Fibroblast of the conjunctiva (primary cell): Measurements from ENCODE around the gene ARNT2.
A peak's percentile ranks its signal among the peaks of the same experiment; 100 is the strongest.
"Not testable (repeated sequence)": the region's sequence is repeated elsewhere in the genome, so short reads cannot be mapped to it uniquely, and the experiment has no call there.

Source experiments
- DNase-seq: peaks from one replicate; pipeline ENCODE4 v3.0.0-alpha.2; 2010; ENCODE audit warnings: low read depth

The ARNT2 gene

GRCh38 chr15:80491163-80491847 is 87.1 kb downstream of the ARNT2 start:
- no peak for DNase-seq

DNA sequence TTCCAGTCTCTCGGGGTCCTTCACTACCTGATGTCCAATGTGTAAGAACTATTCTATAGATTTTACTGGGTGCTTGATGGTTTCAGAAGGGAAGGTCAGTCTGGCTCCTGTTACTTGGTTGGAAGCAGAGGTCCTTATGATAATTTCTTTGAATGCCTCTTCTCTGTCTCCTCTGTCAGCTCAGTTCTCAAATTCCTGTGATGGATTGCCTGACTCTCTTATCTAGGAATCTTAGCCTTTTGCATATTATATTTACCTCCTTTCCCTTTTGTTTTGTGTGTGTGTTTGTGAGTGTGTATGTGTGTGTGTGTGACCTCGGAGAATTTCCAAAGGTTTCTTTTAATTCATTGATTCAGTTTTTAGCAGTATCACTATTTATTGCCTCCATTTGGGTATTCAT is 88.2 kb downstream of the ARNT2 start:
- no peak for DNase-seq

- DNase-seq = no peak
Observed at GRCh38 chr15:80492874-80493273, 88.7 kb downstream of the ARNT2 start.

DNA sequence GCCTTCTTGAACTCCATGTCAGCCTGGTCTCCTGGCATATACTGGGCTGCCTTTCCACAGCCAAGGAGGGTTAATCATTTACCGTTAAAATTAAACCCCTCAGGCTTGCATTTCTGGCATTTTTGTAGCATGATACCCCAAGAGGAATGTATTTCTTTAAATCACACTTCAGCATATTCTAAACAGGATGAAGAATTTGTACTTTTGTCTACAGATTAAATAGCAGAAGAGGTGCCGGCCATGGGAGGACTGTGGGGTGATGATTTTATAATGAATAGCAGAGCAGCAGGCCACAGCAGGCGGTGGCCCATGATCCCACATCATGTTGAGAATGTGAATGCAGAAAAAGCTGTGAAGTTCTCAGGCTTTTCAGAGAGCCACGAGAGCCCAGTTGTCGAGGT is 90.2 kb downstream of the ARNT2 start:
- DNase-seq = no peak

DNA sequence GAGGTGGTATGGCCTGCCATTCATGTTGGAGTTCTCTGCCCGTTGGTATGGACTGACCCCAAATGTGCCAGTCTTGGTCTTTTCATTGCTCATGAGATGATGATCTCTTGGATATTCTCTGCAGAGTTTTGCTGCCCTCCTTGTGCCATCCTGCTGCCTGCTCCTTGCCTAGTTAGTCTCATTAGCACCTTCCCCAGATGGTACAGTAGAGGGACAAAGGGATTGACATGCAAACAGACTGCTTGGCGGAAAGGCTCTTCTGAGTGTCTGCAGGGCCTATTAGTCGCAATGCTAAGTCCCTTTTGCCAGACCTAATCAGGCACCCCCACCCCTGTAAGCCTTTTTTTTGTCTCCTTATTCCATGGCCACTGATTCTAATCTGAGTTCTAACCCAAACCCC is 90.6 kb downstream of the ARNT2 start:
- DNase-seq = no peak

DNA sequence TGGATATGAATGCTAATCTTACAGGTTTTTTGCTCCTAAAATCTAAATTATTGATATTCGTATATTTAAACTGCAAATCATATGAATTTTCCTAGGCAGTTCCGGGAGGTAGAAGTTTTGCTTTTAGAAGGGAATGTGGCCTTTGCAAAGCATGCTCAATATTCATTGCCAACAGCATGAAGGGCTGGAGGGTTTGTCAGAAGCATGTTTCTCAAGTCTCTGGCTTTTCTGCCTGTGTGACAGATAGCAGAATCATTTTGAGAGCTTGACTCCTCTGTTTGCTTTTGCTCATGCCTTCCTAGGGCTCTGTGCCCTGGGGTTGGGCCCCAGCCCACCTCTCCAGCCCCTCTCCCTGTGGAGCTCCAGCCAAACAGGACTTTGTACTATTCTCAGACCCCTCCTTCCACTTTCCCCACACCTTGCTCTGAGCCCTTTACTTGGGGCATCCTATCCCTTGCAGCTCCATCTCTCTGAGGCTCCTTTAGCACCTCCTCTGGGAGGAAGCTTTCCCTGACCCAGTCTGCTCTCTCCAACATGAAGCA is 91.3 kb downstream of the ARNT2 start:
- no peak for DNase-seq

DNA sequence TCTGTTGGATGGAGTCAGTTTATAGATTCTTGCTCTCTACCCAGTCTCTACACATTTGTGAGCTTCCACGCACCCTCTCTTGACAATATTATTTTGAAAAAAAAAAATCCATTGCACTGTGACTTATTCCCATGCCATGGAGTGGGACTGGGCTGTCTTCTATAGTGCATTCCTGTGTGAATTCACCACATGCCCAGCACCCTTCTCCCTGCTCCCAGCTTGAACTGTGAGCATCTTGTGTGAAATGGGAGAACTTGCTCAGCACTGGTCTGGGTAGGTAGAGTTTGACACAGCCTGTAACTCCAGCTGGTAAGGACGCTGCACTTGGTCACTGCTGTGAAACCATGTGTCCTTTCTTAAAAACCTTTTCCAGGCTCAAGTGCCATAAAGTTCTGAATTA is 91.9 kb downstream of the ARNT2 start:
- DNase-seq = no peak

GRCh38 chr15:80497221-80497620 is 93.0 kb downstream of the ARNT2 start:
- no peak for DNase-seq

DNA sequence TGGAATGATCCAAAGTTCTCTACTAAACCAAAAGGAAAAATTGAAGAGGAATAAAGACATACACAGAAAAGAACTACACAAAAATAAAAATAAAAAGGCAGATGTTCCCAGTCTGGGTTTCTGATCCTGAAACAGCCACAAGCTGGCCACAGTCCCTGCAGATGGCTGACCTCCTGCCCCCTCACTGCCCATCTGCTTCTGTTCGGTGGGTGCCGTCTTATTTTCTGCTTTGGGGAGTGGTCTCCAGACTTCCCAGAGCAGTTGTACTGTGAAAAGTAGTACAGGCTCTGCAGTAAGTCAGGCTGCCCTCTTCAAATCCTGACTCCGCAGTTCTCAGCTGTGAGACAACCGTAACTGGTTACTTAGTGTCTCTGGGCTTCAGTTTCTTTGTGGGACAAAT is 94.5 kb downstream of the ARNT2 start:
- DNase-seq = no peak

DNA sequence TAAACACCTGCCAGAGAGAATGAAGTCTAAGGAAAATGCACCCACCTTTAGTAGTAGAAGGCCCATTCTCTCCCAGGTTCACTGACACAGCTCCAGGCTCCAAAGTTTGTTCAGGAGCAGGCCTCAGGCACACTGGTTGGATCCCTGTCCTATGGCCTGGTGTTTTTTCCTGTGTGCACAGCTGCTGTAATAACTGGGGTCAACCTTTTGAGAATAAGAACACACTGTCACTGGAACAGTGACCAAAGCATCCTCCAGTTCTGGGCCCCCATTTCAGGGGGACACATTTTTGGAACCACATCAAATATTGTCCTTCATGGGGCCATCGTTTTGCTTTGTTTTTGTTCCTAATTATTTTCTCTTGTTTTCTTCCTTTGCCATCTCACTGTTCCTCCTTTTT is 95.8 kb downstream of the ARNT2 start:
- no peak for DNase-seq

DNA sequence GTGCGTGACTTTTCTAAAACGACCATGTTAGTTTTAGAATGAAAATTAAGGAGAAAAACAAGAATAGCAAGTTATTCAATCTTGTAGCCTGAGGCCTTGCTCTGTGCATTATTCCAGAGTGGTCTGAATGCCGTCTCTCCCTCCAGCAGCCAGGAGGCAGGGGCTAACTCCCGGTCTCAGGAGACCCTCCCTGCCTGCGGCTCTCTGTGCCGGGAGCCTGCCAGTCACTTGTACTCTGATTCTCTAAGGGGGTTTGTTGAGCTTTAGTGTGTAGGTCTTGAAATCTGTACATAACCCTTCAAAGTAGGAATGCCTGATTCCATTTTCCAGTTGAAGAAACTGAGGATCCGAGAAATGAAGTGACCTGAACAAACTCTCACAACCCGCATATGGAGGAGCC is 97.3 kb downstream of the ARNT2 start:
- DNase-seq = no peak

DNA sequence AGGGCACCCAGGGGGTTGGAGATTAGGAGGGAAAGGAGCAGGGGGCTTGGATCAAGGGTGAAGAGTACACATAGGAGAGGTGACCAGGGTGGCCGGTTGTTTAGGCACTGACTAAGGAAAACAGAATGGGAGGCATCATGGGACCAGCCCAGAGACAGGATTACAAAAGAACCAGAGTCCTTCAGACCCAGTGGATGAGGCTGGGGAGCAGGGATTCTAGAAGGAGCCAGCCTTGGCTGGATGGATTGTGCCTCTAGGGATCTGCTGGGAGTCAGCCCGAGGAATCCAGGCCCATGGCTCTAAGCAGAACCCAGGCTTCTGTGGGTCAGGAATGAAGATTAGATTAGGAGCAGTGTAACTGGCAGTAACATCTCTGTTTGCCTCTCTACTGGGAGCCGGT is 98.6 kb downstream of the ARNT2 start:
- no peak for DNase-seq

DNA sequence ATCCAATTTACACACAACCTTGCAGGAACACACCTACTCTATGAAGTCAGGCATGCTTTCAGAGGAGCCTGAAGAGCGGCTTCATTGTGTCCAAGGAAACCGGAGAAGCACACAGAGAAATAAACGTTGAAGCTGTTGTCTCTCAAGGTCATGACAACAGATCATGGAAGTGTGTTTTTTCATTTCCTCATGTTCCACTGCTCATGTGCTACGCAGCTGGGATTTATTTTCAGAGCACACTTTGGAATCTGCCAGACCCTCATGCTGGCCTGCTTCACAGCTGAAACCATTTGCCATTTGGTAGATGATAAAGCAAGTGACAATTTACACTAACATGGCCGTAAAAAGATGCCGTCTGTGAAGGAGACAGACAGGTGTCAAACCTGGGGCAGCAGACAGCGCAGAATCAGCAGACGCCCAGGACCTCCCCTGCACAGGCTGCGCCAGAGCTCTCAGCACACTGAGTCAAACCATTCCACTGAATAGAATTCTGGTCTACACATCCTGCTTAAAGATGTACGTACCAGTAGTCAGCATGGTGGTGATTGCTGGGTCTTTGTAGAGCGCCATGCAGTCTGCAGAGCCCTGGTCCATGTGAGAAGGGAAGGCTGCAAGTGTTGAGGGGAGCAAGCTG is 99.3 kb downstream of the ARNT2 start:
- no peak for DNase-seq

DNA sequence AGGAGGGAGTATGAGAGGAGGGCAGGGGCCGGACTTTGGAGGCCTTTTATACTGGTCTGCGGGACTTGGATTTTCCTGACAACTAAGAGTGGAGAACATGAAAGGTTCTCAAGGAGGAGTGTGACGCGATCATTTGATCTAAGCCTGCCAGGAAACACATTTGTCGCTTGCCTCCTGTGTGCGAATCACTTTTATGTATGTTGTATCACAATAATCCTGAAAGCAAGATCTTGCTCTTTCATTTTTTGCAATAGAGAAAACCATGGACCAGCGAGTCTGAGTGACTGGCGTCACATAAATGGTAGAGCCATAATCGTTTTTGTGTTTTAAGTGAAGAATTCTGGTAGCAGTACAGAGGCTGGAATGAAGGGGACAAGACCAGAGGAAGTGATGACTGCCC is 100.7 kb downstream of the ARNT2 start:
- no peak for DNase-seq

- DNase-seq = no peak
Observed at GRCh38 chr15:80506286-80506893, 102.2 kb downstream of the ARNT2 start.

GRCh38 chr15:80507131-80507530 is 102.9 kb downstream of the ARNT2 start:
- DNase-seq = no peak

DNA sequence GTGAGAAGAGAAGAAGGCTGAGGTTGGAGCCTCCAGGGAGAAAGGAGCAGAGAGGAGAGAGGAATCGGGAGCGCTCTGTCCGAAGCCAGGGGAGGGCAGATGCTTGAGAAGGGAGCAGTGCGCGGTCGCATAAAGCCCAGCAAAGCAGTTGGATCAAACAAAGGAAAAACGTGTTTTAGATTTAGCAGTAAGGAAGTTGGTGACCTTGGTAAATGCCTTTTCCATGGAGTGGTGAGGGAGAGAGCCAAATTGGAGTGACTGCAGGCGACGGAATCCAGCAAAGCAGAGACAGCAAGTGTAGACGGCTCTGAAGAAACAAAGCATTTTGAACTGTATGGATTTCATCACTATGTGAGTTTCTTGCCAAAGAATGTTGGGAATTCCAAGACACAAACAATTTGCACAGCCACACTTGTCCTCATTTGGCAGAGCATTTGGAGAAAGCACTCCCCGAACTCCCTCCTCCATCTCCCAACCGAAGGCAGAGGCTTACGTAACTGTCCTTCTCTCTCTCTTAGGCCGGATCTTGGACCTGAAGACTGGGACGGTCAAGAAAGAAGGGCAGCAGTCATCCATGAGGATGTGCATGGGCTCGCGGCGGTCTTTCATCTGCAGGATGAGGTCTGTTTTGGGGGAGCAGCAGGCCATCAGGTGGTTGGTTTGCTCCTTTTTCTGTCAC is 103.6 kb downstream of the ARNT2 start:
- DNase-seq = peak; percentile 77

GRCh38 chr15:80508783-80509182 is 104.6 kb downstream of the ARNT2 start:
- DNase-seq = no peak

DNA sequence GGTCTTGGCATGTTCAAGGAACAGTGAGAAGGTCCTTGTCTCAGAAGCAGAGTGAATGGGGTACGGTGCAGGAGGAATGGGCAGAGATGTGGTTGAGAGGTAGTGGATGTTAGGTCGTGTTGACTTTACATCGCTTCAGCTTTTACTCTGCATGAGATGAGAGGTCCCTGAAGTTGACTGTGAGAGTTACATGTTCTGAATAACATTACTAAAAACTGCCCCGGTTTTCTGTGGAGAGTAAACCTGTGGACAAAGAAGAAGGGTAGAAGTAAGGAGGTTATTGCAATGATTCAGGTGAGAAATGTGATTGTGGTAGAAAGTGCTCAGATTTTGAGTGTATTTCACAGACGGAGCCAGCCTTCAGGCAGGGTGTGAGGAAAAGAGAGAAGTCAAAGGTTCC is 105.6 kb downstream of the ARNT2 start:
- no peak for DNase-seq

- DNase-seq = not testable (repeated sequence)
Observed at GRCh38 chr15:80510985-80511384, 106.8 kb downstream of the ARNT2 start.

DNA sequence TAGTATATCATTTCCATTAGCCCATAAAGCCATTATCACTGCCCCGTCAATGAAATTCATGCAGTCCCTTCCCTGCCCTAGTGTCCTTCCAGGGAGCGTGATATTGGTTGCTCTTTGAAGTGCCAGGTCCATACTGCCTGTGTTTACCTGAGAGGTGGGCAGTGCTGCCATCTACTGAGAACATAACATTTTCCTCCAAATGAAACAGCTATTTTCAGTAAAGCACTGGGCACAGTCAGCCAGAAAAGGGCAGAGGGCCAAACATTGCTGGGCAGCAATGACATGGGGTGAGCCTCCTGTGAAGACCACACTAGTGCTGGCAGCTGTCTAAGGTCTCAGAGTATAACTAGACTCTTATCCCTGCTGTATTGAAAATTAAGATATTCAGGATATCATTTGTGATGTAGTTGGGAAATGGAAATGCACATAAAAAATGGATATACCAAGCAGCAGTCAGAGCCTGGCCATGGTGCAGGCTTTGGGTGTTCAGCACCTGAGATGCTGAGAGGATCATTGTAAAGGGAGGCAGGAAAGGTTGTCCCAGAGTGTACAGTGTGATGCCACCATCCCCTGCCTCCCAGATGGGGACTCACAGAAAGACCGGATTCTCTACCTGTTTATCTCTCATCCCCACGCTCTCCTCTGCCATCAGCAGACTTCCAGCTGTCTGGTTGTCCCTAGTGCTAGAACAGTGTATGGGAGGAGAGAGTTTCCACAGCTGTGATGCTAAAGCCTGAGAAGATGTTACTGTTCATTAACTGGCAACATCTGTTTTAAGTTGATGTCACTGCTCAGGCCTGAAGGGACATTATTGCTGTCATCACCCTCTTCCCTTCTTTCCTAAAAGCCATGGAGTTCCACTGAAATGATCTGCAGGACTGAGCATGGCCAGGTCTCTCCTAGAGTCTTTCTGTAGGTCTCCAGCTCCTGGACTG is 108.8 kb downstream of the ARNT2 start:
- DNase-seq = no peak
